Mesendoderm (in vitro differentiated cells): ENCODE measurements around the gene LBX1.
A peak's percentile ranks its signal among the peaks of the same experiment; 100 is the strongest.

ENCODE experiments used
- DNase-seq: peaks from one replicate; pipeline ENCODE4 v3.0.0; 2013
- H2AK5ac ChIP-seq: 2 replicates; pipeline ENCODE4 v1.6.1; 2013; ENCODE audit warnings: low read length, inconsistent platforms
- H2BK120ac ChIP-seq: 2 replicates; pipeline ENCODE4 v1.6.1; 2013; ENCODE audit warnings: low read depth, mild to moderate bottlenecking, low read length, moderate library complexity, mixed read lengths
- H2BK15ac ChIP-seq: replicated peaks from 2 replicates; pipeline ENCODE4 v1.6.1; 2013; ENCODE audit warnings: low read depth, mild to moderate bottlenecking, moderate library complexity
- H2BK5ac ChIP-seq: 2 replicates; pipeline ENCODE4 v1.6.1; 2013; ENCODE audit warnings: low read length, inconsistent platforms
- H3K18ac ChIP-seq: 2 replicates; pipeline ENCODE4 v1.6.1; 2013; ENCODE audit warnings: mild to moderate bottlenecking, low read length, mixed read lengths
- H3K23ac ChIP-seq: one replicate; pipeline ENCODE4 v1.6.1; 2013; ENCODE audit warnings: low read length
- H3K27ac ChIP-seq: 2 replicates; pipeline ENCODE4 v1.5.1; 2013; ENCODE audit warnings: low read depth, mild to moderate bottlenecking, inconsistent platforms, low read length, moderate library complexity
- H3K27me3 ChIP-seq: 2 replicates; pipeline ENCODE4 v1.6.1; 2013; ENCODE audit warnings: low read length, control low read depth, mild to moderate bottlenecking, inconsistent platforms; ENCODE audit not compliant: insufficient read depth, poor library complexity
- H3K36me3 ChIP-seq: 2 replicates; pipeline ENCODE4 v1.6.1; 2013; ENCODE audit warnings: low read length, inconsistent platforms; ENCODE audit not compliant: control insufficient read depth, insufficient read depth
- H3K4ac ChIP-seq: one replicate; pipeline ENCODE4 v1.6.1; 2013; ENCODE audit warnings: low read depth, mild to moderate bottlenecking, low read length, moderate library complexity
- H3K4me1 ChIP-seq: 2 replicates; pipeline ENCODE4 v1.6.1; 2013; ENCODE audit warnings: low read depth, low read length, inconsistent platforms; ENCODE audit not compliant: control insufficient read depth
- H3K4me2 ChIP-seq: 2 replicates; pipeline ENCODE4 v1.6.1; 2013; ENCODE audit warnings: low read length
- H3K4me3 ChIP-seq: 2 replicates; pipeline ENCODE4 v1.5.1; 2013; ENCODE audit warnings: mild to moderate bottlenecking, low read length
- H3K56ac ChIP-seq: one replicate; pipeline ENCODE4 v1.6.1; 2013; ENCODE audit warnings: low read length
- H3K79me1 ChIP-seq: 2 replicates; pipeline ENCODE4 v1.6.1; 2013; ENCODE audit warnings: low read length, inconsistent platforms
- H3K79me2 ChIP-seq: 2 replicates; pipeline ENCODE4 v1.6.1; 2013; ENCODE audit warnings: mild to moderate bottlenecking, low read length; ENCODE audit not compliant: control insufficient read depth, insufficient read depth
- H3K9ac ChIP-seq: 2 replicates; pipeline ENCODE4 v1.6.1; 2013; ENCODE audit warnings: low read length, inconsistent platforms
- H4K5ac ChIP-seq: one replicate; pipeline ENCODE4 v1.6.1; 2013; ENCODE audit warnings: low read length
- H4K8ac ChIP-seq: one replicate; pipeline ENCODE4 v1.6.1; 2013; ENCODE audit warnings: low read depth, mild to moderate bottlenecking, control low read depth, low read length, moderate library complexity
- WGBS: extraction: QIAGEN DNeasy Blood & Tissue Kit; methylation state at CpG from one replicate; pipeline ENCODE4 v1.1.7; 2013; ENCODE audit warnings: low lambda C conversion rate, missing lambda C conversion rate; ENCODE audit not compliant: insufficient coverage; ENCODE audit errors: extremely low coverage; 5-methylcytosine and 5-hydroxymethylcytosine counted together

Gene LBX1

DNA sequence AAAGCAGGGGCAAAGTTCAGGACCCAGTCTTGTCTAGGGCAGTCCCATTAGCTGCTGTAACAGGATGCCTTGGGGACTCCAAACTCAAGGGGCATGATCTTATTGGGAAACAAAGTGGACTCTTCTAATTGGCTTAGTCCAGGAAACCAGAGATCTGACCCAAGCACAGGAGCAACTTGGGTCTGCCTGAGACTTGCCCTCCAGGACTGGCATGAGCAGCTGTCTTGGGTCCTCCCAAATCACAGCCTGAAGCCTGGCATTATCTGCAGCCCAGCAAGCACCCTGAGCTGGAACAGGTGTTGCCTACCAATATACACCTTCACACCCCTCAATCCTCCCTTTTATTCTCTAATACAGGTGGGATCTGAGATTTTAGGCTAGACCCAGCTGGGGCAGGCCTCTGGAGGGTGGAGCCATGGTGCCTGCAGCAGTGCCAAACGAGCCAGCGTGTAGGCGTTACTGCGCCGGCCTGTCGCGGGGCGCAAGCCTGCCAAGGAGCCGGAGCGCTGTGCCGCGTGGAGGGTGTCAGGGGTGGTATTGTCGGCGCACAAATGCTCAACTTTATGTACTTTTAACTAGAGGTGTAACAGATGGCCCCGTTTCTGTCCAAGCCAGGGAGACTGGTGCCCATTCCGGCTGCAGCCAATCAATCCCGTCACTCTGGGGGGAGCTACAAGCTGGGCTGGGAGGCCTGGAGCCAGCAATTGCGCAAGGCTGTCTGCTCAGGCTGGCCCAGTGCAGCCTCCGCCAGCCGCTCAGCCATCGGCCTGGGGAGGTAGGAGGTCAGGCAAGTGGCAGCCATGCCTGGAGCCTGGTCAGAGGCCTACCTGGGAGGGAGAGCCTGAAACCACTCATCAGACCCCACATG, 12.8 kb upstream of the LBX1 start:
- Histone ChIP-seq H3K79me1 (no peaks in the 10 kb centered on the region), H2AK5ac (no peak overlapping the region), H3K23ac (no peak overlapping the region), H3K4me1 (no peaks in the 10 kb centered on the region), H3K4ac (no peak overlapping the region), H4K8ac (no peak overlapping the region), H3K36me3 (no peaks in the 10 kb centered on the region), H3K18ac (no peak overlapping the region), H4K5ac (no peak overlapping the region), H2BK15ac (no peak overlapping the region), H2BK5ac (no peak overlapping the region), H3K4me2 (no peak overlapping the region), H3K4me3 (no peak overlapping the region), H3K79me2 (no peaks in the 10 kb centered on the region), H3K27ac (no peak overlapping the region), H3K27me3 (peaks cover 22% of the 10 kb centered on the region), H3K9ac (no peak overlapping the region), H2BK120ac (no peak overlapping the region), H3K56ac (no peak overlapping the region)
- DNase-seq: no peak
- no CpG with 5 or more reads among the region's 21 CpGs for WGBS

DNA sequence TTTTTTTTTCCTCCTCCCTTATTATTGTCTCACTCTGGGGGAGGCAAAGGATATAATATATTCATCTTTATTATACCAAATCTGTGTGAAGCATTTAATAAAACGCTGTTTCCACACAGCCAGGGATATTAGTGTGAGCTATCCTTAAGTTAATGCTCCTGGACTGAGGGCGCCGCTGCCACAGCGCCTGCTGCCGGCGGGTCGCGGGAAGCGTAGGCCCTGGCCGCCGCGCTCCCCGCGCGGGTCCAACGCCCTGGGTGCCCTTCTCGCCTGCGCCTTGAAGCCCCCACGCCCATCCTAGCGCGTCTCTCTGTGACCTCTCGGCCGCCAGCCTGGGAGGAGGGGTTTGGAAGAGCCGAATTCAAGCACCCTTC, 9.5 kb upstream of the LBX1 start:
- WGBS: no CpG with 5 or more reads among the region's 24 CpGs
- no peak overlapping the region for H2BK120ac ChIP-seq
- no peak overlapping the region for H3K18ac ChIP-seq
- no peak overlapping the region for H4K8ac ChIP-seq
- DNase-seq: no peak
- H2BK15ac ChIP-seq: no peak overlapping the region
- no peaks in the 10 kb centered on the region for H3K79me2 ChIP-seq
- no peak overlapping the region for H2BK5ac ChIP-seq
- H3K4me3 ChIP-seq: no peak overlapping the region
- no peak overlapping the region for H3K9ac ChIP-seq
- no peaks in the 10 kb centered on the region for H3K79me1 ChIP-seq
- H2AK5ac ChIP-seq: no peak overlapping the region
- no peak overlapping the region for H3K27ac ChIP-seq
- no peak overlapping the region for H4K5ac ChIP-seq
- no peak overlapping the region for H3K56ac ChIP-seq
- H3K4me2 ChIP-seq: no peak overlapping the region
- H3K4ac ChIP-seq: no peak overlapping the region
- no peaks in the 10 kb centered on the region for H3K4me1 ChIP-seq
- no peaks in the 10 kb centered on the region for H3K36me3 ChIP-seq
- H3K23ac ChIP-seq: no peak overlapping the region
- H3K27me3 ChIP-seq: peaks cover 45% of the 10 kb centered on the region

DNA sequence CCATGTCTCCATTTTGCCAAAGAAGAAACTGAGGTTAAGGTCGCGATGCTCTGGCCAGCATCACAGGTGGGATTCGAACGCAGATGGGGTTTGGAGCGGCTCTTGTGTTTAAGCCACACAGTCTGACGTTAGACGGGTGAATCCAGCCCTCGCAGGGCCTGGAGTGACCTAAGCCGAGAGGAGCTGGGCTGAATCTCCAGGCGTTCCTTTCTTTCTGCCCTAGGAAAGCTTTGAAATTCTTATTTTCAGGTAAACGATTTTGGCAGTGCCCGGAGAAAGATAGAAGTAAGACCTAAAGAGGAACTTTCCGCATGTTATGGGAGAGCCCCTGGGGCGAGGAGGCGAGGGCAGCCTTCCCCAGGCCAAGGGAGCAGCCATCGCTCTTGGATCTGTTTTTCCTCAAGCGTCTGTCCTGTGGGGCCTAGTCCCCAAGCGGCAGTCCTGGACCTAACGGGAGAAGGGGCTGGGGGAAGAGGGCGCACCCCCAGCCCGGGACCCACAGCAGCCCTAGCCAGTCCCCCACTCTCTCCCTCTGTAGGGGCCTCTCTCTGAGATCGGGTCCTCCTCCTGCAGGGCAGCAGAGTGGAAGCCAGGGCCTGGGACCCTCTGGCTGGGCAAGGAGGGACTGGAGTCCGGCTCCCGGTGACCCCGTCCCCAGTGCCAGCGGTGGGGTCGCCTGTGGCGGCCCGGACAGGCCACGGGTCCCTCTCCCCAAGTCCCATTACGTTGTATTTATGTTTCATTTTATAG, 8.9 kb upstream of the LBX1 start:
- Histone ChIP-seq H3K56ac (no peak overlapping the region), H3K27ac (no peak overlapping the region), H3K27me3 (peaks cover 51% of the 10 kb centered on the region), H3K79me2 (no peaks in the 10 kb centered on the region), H2BK15ac (no peak overlapping the region), H3K9ac (no peak overlapping the region), H3K4me1 (no peaks in the 10 kb centered on the region), H3K36me3 (no peaks in the 10 kb centered on the region), H3K4me2 (no peak overlapping the region), H3K4ac (no peak overlapping the region), H3K79me1 (no peaks in the 10 kb centered on the region), H2BK120ac (no peak overlapping the region), H2BK5ac (no peak overlapping the region), H4K8ac (no peak overlapping the region), H3K23ac (no peak overlapping the region), H3K4me3 (no peak overlapping the region), H2AK5ac (no peak overlapping the region), H4K5ac (no peak overlapping the region), H3K18ac (no peak overlapping the region)
- no CpG with 5 or more reads among the region's 31 CpGs for WGBS
- DNase-seq: no peak

DNA sequence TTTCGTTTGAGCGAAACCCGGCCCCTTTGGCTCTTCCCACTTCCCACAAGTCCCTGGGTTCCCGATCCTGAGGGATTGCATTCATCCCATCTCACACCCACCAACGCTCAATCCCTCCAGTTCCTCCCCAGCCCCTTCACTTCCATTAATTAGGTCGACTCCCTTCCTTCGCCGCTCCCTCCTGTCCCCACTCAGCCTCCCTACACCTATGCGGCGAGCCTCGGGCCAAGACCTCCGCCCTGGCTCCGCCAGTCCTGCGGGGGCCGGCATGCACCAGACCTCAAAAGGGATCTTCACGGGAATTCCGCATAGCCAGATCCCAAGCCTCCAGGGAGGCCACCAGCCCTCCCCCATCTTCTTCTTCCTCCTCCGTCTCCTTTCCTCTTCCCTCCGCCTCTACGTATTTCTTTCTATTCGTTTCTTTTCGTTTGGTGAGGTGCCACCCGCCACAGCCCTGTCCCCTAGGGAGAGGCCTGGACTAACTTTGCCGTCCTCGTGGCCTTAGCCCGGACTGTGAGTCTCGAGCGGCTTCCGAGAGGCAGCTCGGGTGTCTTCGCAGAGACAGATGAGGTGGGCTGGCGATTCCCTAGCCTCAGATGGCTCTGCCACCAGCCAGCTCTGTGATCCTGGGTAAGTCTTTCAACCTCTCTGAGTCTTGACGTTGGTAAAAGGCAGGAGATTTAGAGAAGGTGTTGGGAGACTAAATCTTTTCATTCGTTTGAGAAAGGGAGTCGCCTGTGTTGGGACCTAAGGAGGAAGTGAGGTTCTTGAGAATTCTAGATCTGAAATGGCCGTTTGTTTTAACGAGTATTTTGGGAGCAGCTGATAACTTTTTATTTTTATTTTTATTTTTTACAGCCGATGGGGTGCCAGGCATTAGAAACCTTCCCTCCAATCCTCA, 8.1 kb upstream of the LBX1 start:
- H4K5ac ChIP-seq: no peak overlapping the region
- H2BK15ac ChIP-seq: no peak overlapping the region
- H3K79me2 ChIP-seq: no peaks in the 10 kb centered on the region
- H3K18ac ChIP-seq: no peak overlapping the region
- no peaks in the 10 kb centered on the region for H3K79me1 ChIP-seq
- no CpG with 5 or more reads among the region's 38 CpGs for WGBS
- no peak overlapping the region for H2BK5ac ChIP-seq
- H3K4me2 ChIP-seq: peak overlapping the region; percentile 84
- peak overlapping the region; percentile 42 for H3K9ac ChIP-seq
- H3K27me3 ChIP-seq: peaks cover 59% of the 10 kb centered on the region
- no peak overlapping the region for H2AK5ac ChIP-seq
- no peaks in the 10 kb centered on the region for H3K4me1 ChIP-seq
- H3K56ac ChIP-seq: peak overlapping the region; percentile 59
- no peak overlapping the region for H4K8ac ChIP-seq
- no peak overlapping the region for H3K27ac ChIP-seq
- no peak overlapping the region for H3K23ac ChIP-seq
- no peak overlapping the region for H3K4ac ChIP-seq
- no peak overlapping the region for H2BK120ac ChIP-seq
- peak; percentile 67 for DNase-seq
- no peak overlapping the region for H3K4me3 ChIP-seq
- H3K36me3 ChIP-seq: no peaks in the 10 kb centered on the region

DNA sequence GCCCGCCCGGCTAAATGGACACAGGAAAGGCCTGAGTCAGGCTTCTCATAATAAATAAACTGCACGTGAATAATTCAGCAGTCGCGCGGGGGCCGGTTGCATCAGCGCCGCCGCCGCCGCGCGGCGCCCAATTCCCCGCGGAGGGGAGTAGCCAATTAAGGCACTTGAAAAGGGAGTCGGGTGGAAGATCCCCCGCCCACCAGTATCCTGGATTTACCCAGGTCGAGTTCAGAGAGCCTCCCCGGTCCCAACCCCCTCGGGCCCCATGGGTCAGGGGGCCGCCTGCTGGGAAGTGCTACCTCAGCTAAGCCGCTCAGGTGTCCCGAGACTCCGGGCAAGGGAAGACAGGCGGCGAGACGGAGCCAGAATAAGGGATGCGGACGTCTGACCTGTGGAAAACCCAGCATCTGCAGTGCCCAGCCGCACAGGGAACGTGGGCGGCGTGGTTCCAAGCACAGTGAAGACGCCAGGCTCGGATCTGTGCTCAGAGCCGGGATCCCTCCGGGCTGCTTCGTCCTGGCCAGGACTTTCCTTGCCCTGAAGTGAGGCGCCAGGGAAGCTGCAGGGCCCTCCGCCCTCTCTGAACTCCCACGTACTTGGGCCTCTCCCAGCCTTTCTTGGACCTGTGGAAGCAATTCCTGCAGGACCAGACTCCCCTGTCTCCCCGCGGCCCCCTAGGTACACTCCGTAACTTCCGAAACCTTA, 7.3 kb upstream of the LBX1 start:
- H3K4ac ChIP-seq: no peak overlapping the region
- no peak overlapping the region for H3K27ac ChIP-seq
- H3K4me1 ChIP-seq: no peaks in the 10 kb centered on the region
- H2BK120ac ChIP-seq: no peak overlapping the region
- H3K27me3 ChIP-seq: peaks cover 67% of the 10 kb centered on the region
- peak overlapping the region; percentile 84 for H3K4me2 ChIP-seq
- H3K36me3 ChIP-seq: no peaks in the 10 kb centered on the region
- H3K79me1 ChIP-seq: no peaks in the 10 kb centered on the region
- no peak overlapping the region for H3K4me3 ChIP-seq
- H3K56ac ChIP-seq: peak overlapping the region; percentile 59
- no peak overlapping the region for H2BK5ac ChIP-seq
- H3K18ac ChIP-seq: no peak overlapping the region
- DNase-seq: peak; percentile 48
- no peak overlapping the region for H2BK15ac ChIP-seq
- H4K5ac ChIP-seq: no peak overlapping the region
- H2AK5ac ChIP-seq: no peak overlapping the region
- peak overlapping the region; percentile 1 for H3K9ac ChIP-seq
- H3K23ac ChIP-seq: no peak overlapping the region
- no peaks in the 10 kb centered on the region for H3K79me2 ChIP-seq
- WGBS: no CpG with 5 or more reads among the region's 47 CpGs
- no peak overlapping the region for H4K8ac ChIP-seq
